ENCODE data around the gene RSPH6A.

The RSPH6A gene

DNA sequence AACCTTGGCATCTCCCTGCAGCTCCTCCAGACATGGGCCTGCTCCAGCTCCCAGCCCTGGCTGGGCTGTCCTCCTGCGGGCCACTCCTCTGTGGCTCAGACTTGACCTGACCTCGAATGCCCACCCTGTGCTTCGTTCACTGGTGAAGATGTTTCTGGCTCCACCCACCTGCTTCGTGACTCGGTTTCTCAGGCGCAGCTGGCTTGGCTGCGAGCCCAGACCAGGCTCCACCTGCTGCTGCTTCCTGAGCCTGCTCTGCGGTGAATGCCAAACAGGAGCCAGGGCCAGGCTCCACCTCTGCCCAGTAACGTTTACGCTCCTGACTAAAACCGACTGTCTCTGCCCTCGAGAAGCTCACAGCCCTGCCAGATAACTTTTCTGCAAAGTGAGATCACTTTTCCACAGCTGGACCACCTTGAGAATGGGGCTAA, 8.9 kb upstream of the RSPH6A start:
- peaks cover 19% of the 10 kb centered on the region for H3K36me3 ChIP-seq (ENCODE audit: control insufficient read depth, insufficient read depth, low read length)
- WGBS (ENCODE audit: extremely low coverage, insufficient coverage, low lambda C conversion rate): no CpG with 5 or more reads among the region's 12 CpGs

DNA sequence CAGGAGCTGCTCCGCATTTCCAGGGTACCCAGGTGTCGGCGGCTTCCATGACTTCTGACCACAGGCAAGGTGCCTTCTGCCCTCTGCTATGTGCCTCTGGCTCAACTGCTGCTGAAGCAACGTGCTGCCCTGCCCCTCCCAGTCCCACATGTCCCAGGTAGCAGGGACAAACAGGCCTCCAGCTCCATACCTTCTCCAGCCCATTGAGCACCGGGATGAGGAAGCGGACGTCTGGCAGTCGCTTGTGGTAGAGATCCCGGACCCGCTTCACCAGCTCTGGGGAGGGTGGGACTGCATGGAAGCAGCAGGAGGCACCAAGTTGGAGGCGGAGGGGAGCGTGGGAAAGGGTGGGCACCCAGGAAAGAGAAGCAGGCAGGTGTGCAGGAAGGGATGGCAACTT, 8.1 kb upstream of the RSPH6A start:
- Histone ChIP-seq H3K4ac (ENCODE audit: low read depth, low read length) (no peak overlapping the region), H3K4me2 (ENCODE audit: low read length) (no peak overlapping the region), H3K27ac (ENCODE audit: low read depth, low read length) (no peak overlapping the region), H3K79me1 (ENCODE audit: low read length) (no peaks in the 10 kb centered on the region), H3K23ac (ENCODE audit: low read length) (no peak overlapping the region), H2BK15ac (replicated peaks; ENCODE audit: low read depth) (no peak overlapping the region), H2BK5ac (ENCODE audit: low read length) (no peak overlapping the region), H3K18ac (ENCODE audit: low read length) (no peak overlapping the region), H3K56ac (ENCODE audit: low read length) (no peak overlapping the region), H3K36me3 (ENCODE audit: control insufficient read depth, insufficient read depth, low read length) (peaks cover 15% of the 10 kb centered on the region), H2AK5ac (ENCODE audit: low read length) (no peak overlapping the region), H3K4me3 (ENCODE audit: low read length) (no peak overlapping the region), H3K79me2 (ENCODE audit: control insufficient read depth, insufficient read depth, low read length) (no peaks in the 10 kb centered on the region), H3K27me3 (ENCODE audit: insufficient read depth, low read length, poor library complexity) (no peaks in the 10 kb centered on the region), H4K8ac (ENCODE audit: low read depth, low read length) (no peak overlapping the region), H3K4me1 (ENCODE audit: control insufficient read depth, low read depth, low read length) (no peaks in the 10 kb centered on the region), H3K9ac (ENCODE audit: low read length) (no peak overlapping the region), H4K5ac (ENCODE audit: low read length) (no peak overlapping the region), H2BK120ac (ENCODE audit: low read depth, low read length) (no peak overlapping the region)
- no peak for DNase-seq
- no CpG with 5 or more reads among the region's 12 CpGs for WGBS (ENCODE audit: extremely low coverage, insufficient coverage, low lambda C conversion rate)

More for the DNA sequence above, 8.9 kb upstream of the RSPH6A start:
- Histone ChIP-seq H3K18ac (ENCODE audit: low read length) (no peak overlapping the region), H3K9ac (ENCODE audit: low read length) (no peak overlapping the region), H3K4me3 (ENCODE audit: low read length) (no peak overlapping the region), H4K5ac (ENCODE audit: low read length) (no peak overlapping the region), H2AK5ac (ENCODE audit: low read length) (no peak overlapping the region), H3K79me2 (ENCODE audit: control insufficient read depth, insufficient read depth, low read length) (no peaks in the 10 kb centered on the region), H3K4ac (ENCODE audit: low read depth, low read length) (no peak overlapping the region), H3K4me2 (ENCODE audit: low read length) (no peak overlapping the region), H3K79me1 (ENCODE audit: low read length) (no peaks in the 10 kb centered on the region), H3K27me3 (ENCODE audit: insufficient read depth, low read length, poor library complexity) (no peaks in the 10 kb centered on the region), H2BK15ac (replicated peaks; ENCODE audit: low read depth) (no peak overlapping the region), H3K23ac (ENCODE audit: low read length) (no peak overlapping the region), H4K8ac (ENCODE audit: low read depth, low read length) (no peak overlapping the region), H2BK120ac (ENCODE audit: low read depth, low read length) (no peak overlapping the region), H3K56ac (ENCODE audit: low read length) (no peak overlapping the region), H3K27ac (ENCODE audit: low read depth, low read length) (no peak overlapping the region), H3K4me1 (ENCODE audit: control insufficient read depth, low read depth, low read length) (no peaks in the 10 kb centered on the region), H2BK5ac (ENCODE audit: low read length) (no peak overlapping the region)
- DNase-seq: no peak

DNA sequence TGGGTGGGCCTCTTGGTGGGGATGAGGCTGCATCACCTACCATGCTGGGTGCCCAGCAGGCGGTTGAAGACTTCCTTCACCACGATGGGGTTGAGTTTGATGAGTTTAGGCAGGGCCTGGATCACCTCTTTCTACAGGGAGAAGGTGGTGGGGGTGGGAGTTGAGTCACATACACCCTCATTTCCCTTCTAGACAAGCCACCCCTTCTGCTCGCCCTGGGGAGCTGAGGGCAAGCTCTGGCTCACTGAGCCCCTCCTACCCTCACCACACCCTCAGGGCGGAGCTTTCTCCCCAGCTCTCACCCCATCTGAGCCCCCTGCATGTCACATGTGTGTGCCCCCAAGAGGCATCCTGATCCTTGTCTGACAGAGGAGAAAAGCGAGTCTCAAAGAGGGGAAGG, 7.6 kb upstream of the RSPH6A start:
- Histone ChIP-seq H2BK120ac (ENCODE audit: low read depth, low read length) (no peak overlapping the region), H3K4me2 (ENCODE audit: low read length) (no peak overlapping the region), H3K23ac (ENCODE audit: low read length) (no peak overlapping the region), H3K4ac (ENCODE audit: low read depth, low read length) (no peak overlapping the region), H3K9ac (ENCODE audit: low read length) (no peak overlapping the region), H2BK5ac (ENCODE audit: low read length) (no peak overlapping the region), H3K27me3 (ENCODE audit: insufficient read depth, low read length, poor library complexity) (no peaks in the 10 kb centered on the region), H2AK5ac (ENCODE audit: low read length) (no peak overlapping the region), H3K56ac (ENCODE audit: low read length) (no peak overlapping the region), H2BK15ac (replicated peaks; ENCODE audit: low read depth) (no peak overlapping the region), H4K5ac (ENCODE audit: low read length) (no peak overlapping the region), H3K79me1 (ENCODE audit: low read length) (no peaks in the 10 kb centered on the region), H3K36me3 (ENCODE audit: control insufficient read depth, insufficient read depth, low read length) (peaks cover 15% of the 10 kb centered on the region), H4K8ac (ENCODE audit: low read depth, low read length) (no peak overlapping the region), H3K4me1 (ENCODE audit: control insufficient read depth, low read depth, low read length) (peaks cover 2% of the 10 kb centered on the region), H3K4me3 (ENCODE audit: low read length) (no peak overlapping the region), H3K18ac (ENCODE audit: low read length) (no peak overlapping the region), H3K27ac (ENCODE audit: low read depth, low read length) (no peak overlapping the region), H3K79me2 (ENCODE audit: control insufficient read depth, insufficient read depth, low read length) (no peaks in the 10 kb centered on the region)
- WGBS (ENCODE audit: extremely low coverage, insufficient coverage, low lambda C conversion rate): no CpG with 5 or more reads among the region's 5 CpGs
- no peak for DNase-seq

DNA sequence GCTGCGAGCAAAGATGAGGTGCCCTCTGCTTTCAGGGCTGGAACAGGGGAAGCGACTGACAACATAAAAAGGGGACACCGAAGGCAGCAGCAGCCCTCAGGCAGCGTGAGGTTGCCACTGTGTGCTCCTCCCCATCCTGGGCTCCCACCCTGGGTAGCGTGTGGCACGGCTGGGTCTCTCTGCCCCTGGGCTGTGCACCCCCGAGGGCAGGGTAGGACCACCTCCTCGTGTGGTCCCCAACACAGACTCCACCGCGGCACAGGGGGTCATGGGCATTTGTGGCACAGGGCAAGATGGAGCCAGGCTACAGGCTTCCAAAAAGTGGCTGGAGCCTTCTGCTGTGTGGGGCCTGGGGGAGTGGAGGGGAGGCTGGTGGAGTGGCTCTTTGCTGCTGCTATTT, 6.5 kb upstream of the RSPH6A start:
- Histone ChIP-seq H3K4ac (ENCODE audit: low read depth, low read length) (no peak overlapping the region), H2BK120ac (ENCODE audit: low read depth, low read length) (no peak overlapping the region), H3K56ac (ENCODE audit: low read length) (no peak overlapping the region), H4K8ac (ENCODE audit: low read depth, low read length) (no peak overlapping the region), H3K23ac (ENCODE audit: low read length) (no peak overlapping the region), H3K18ac (ENCODE audit: low read length) (no peak overlapping the region), H2BK5ac (ENCODE audit: low read length) (no peak overlapping the region), H3K79me1 (ENCODE audit: low read length) (no peaks in the 10 kb centered on the region), H3K27ac (ENCODE audit: low read depth, low read length) (no peak overlapping the region), H3K27me3 (ENCODE audit: insufficient read depth, low read length, poor library complexity) (no peaks in the 10 kb centered on the region), H3K4me3 (ENCODE audit: low read length) (no peak overlapping the region), H3K9ac (ENCODE audit: low read length) (no peak overlapping the region), H3K79me2 (ENCODE audit: control insufficient read depth, insufficient read depth, low read length) (no peaks in the 10 kb centered on the region), H3K36me3 (ENCODE audit: control insufficient read depth, insufficient read depth, low read length) (peaks cover 15% of the 10 kb centered on the region), H3K4me1 (ENCODE audit: control insufficient read depth, low read depth, low read length) (peaks cover 4% of the 10 kb centered on the region), H3K4me2 (ENCODE audit: low read length) (no peak overlapping the region), H4K5ac (ENCODE audit: low read length) (no peak overlapping the region), H2BK15ac (replicated peaks; ENCODE audit: low read depth) (no peak overlapping the region), H2AK5ac (ENCODE audit: low read length) (no peak overlapping the region)
- no peak for DNase-seq
- no CpG with 5 or more reads among the region's 10 CpGs for WGBS (ENCODE audit: extremely low coverage, insufficient coverage, low lambda C conversion rate)

DNA sequence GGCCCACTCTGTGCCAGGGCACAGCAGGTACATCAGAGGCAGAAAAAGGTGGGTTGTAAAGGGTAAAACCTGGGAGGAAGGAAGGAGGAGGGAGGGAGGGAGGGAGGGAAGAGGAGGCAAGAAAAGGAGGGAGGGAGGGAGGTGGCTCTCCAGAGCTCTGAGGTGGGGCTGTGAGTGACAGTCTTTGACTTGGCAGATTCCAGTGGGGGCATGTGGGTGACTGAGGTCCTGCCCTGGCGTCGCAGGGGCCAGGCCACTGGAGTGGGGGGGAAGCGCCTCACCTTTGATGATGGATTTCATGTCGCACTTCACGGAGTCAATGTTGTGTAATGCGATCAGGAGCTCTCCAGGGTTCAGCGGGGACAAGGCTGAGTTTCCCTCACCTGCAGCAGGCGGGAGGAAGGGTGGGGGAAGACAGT, 6.0 kb upstream of the RSPH6A start:
- H2BK15ac ChIP-seq (replicated peaks; ENCODE audit: low read depth): no peak overlapping the region
- no peak overlapping the region for H3K9ac ChIP-seq (ENCODE audit: low read length)
- H3K4me1 ChIP-seq (ENCODE audit: control insufficient read depth, low read depth, low read length): peaks cover 4% of the 10 kb centered on the region

DNA sequence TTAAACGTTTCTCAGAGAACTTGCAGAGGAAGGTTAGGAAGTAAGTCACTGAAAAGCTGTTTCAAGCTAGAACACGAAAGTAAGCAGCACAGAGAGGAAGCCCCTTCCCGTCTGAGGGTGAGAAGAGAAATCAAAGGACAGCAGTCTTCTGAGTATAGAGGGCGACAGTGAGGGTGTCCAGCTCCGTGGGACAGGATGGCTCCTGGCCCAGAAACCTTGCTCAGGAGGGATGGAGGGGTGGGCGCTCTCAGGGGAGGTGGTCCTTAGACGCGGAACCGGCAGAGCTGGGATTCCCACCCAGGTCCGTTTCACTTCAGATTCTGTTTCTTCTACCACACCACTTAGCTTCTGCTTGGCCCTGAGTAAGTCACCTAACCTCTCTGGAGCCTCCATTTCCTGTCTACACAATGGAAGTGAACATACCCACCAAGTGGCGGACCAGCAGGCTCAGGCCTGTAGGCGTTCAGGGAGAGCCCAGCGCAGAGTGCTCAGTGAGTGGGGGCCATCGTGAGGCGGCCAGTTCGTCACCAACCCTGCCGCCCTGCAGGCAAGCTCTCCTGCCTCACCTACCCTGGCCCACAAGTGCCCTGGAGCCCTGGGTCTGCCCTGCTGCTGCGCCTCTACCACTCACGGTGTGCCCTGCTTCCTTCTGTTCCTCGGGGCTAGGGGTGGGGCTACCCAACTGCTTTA, 5.5 kb upstream of the RSPH6A start:
- no peak overlapping the region for H3K56ac ChIP-seq (ENCODE audit: low read length)
- no peak overlapping the region for H4K5ac ChIP-seq (ENCODE audit: low read length)
- no peak overlapping the region for H4K8ac ChIP-seq (ENCODE audit: low read depth, low read length)
- DNase-seq: no peak
- no peak overlapping the region for H2BK15ac ChIP-seq (replicated peaks; ENCODE audit: low read depth)
- no peak overlapping the region for H3K4me2 ChIP-seq (ENCODE audit: low read length)
- H3K27me3 ChIP-seq (ENCODE audit: insufficient read depth, low read length, poor library complexity): no peaks in the 10 kb centered on the region
- peaks cover 4% of the 10 kb centered on the region for H3K4me1 ChIP-seq (ENCODE audit: control insufficient read depth, low read depth, low read length)
- no peak overlapping the region for H3K9ac ChIP-seq (ENCODE audit: low read length)
- no peak overlapping the region for H3K27ac ChIP-seq (ENCODE audit: low read depth, low read length)
- no peak overlapping the region for H2AK5ac ChIP-seq (ENCODE audit: low read length)
- H3K23ac ChIP-seq (ENCODE audit: low read length): no peak overlapping the region
- peaks cover 15% of the 10 kb centered on the region for H3K36me3 ChIP-seq (ENCODE audit: control insufficient read depth, insufficient read depth, low read length)
- WGBS (ENCODE audit: extremely low coverage, insufficient coverage, low lambda C conversion rate): no CpG with 5 or more reads among the region's 20 CpGs
- no peak overlapping the region for H3K18ac ChIP-seq (ENCODE audit: low read length)
- H2BK5ac ChIP-seq (ENCODE audit: low read length): no peak overlapping the region
- no peak overlapping the region for H2BK120ac ChIP-seq (ENCODE audit: low read depth, low read length)
- no peak overlapping the region for H3K4me3 ChIP-seq (ENCODE audit: low read length)
- no peak overlapping the region for H3K4ac ChIP-seq (ENCODE audit: low read depth, low read length)
- no peaks in the 10 kb centered on the region for H3K79me1 ChIP-seq (ENCODE audit: low read length)
- H3K79me2 ChIP-seq (ENCODE audit: control insufficient read depth, insufficient read depth, low read length): no peaks in the 10 kb centered on the region

More for the DNA sequence above, 6.0 kb upstream of the RSPH6A start:
- Histone ChIP-seq H3K27me3 (ENCODE audit: insufficient read depth, low read length, poor library complexity) (no peaks in the 10 kb centered on the region), H3K4me2 (ENCODE audit: low read length) (no peak overlapping the region), H2BK120ac (ENCODE audit: low read depth, low read length) (no peak overlapping the region), H3K18ac (ENCODE audit: low read length) (no peak overlapping the region), H3K79me1 (ENCODE audit: low read length) (no peaks in the 10 kb centered on the region), H2BK5ac (ENCODE audit: low read length) (no peak overlapping the region), H3K4me3 (ENCODE audit: low read length) (no peak overlapping the region), H3K79me2 (ENCODE audit: control insufficient read depth, insufficient read depth, low read length) (no peaks in the 10 kb centered on the region), H3K36me3 (ENCODE audit: control insufficient read depth, insufficient read depth, low read length) (peaks cover 15% of the 10 kb centered on the region), H3K27ac (ENCODE audit: low read depth, low read length) (no peak overlapping the region), H4K8ac (ENCODE audit: low read depth, low read length) (no peak overlapping the region), H3K4ac (ENCODE audit: low read depth, low read length) (no peak overlapping the region), H3K23ac (ENCODE audit: low read length) (no peak overlapping the region), H3K56ac (ENCODE audit: low read length) (no peak overlapping the region), H2AK5ac (ENCODE audit: low read length) (no peak overlapping the region), H4K5ac (ENCODE audit: low read length) (no peak overlapping the region)
- DNase-seq: no peak
- no CpG with 5 or more reads among the region's 8 CpGs for WGBS (ENCODE audit: extremely low coverage, insufficient coverage, low lambda C conversion rate)

All from mesendoderm (in vitro differentiated cells).